ENCODE data around the gene RNU6-1.

DNA sequence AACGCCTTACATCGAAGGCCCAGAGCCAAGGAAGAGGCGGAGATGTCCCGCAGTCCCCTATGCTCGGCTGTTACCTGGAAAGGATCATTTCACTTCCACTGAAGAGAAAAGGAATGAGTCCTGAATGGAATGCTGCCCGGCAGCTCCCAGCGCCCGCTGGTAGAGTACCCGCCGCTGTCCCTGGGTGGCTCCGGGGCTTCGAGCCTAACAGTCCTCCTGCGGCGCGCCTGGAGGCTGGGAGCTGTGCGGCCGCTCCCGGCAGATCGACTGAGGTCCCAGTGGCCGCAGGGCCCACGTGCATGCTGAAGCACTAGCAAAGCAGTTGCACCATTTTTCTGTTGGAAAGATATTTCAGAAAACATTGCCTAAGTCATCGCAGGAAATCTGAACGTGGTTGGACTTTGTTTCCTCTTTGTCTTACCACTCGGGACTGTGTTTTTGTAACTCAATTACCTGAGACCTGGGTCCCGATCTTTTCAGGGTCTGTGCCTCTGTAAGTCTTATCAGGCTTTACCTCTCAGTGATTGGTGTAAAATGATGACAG lies 984 bp downstream of the RNU6-1 start:
- no peak for TF ChIP-seq EZH2 (IDR thresholded peaks at IDR 0.05)
- TF ChIP-seq POLR2AphosphoS5 (IDR thresholded peaks at IDR 0.05; ENCODE audit: borderline replicate concordance, low read depth, low read length): no peak

Data from SK-N-MC (cell line).